HS-5 (cell line): ENCODE data around the gene PORCN.
A peak's percentile ranks its signal among the peaks of the same experiment; 100 is the strongest.
"Not testable (repeated sequence)": the region's sequence is repeated elsewhere in the genome, so short reads cannot be mapped to it uniquely, and the experiment has no call there.

Experiments
- DNase-seq: peaks from one replicate; pipeline ENCODE4 v3.0.0-alpha.2; 2012; ENCODE audit warnings: low read depth

Gene PORCN

GRCh38 chrX:48512371-48512935, 3.7 kb downstream of the PORCN start:
- DNase-seq = no peak

- DNase-seq = no peak
Measured at GRCh38 chrX:48513670-48514069, 4.9 kb downstream of the PORCN start.

- no peak for DNase-seq
Measured at GRCh38 chrX:48514126-48514806, 5.5 kb downstream of the PORCN start.

- DNase-seq = no peak
Measured at GRCh38 chrX:48514868-48515460, 6.2 kb downstream of the PORCN start.

- no peak for DNase-seq
Measured at GRCh38 chrX:48515842-48516241, 7.0 kb downstream of the PORCN start.

- no peak for DNase-seq
Measured at GRCh38 chrX:48516285-48516684, 7.5 kb downstream of the PORCN start.

- no peak for DNase-seq
Measured at GRCh38 chrX:48516987-48517386, 8.2 kb downstream of the PORCN start.

GRCh38 chrX:48519481-48519880, 10.7 kb downstream of the PORCN start:
- not testable (repeated sequence) for DNase-seq

- no peak for DNase-seq
Measured at GRCh38 chrX:48520455-48520854, 11.7 kb downstream of the PORCN start.

- no peak for DNase-seq
Measured at GRCh38 chrX:48520976-48521352, 12.2 kb downstream of the PORCN start.

- DNase-seq = peak; percentile 63
Measured at GRCh38 chrX:48521353-48522243, 12.8 kb downstream of the PORCN start, which contains the start of gene EBP. EBP (plus strand) TSS chrX:48521808; CDS start chrX:48523772, 1,964 bp downstream.

GRCh38 chrX:48522291-48522690, 13.5 kb downstream of the PORCN start:
- DNase-seq = no peak

- no peak for DNase-seq
Measured at GRCh38 chrX:48523682-48524081, 14.9 kb downstream of the PORCN start.

- not testable (repeated sequence) for DNase-seq
Measured at GRCh38 chrX:48525853-48526252, 17.1 kb downstream of the PORCN start.

GRCh38 chrX:48530736-48531135, 21.9 kb downstream of the PORCN start:
- DNase-seq = no peak

GRCh38 chrX:48531358-48531959, 22.7 kb downstream of the PORCN start:
- DNase-seq = peak; percentile 52

- DNase-seq = no peak
Measured at GRCh38 chrX:48532161-48532560, 23.4 kb downstream of the PORCN start.

GRCh38 chrX:48533165-48533564, 24.4 kb downstream of the PORCN start:
- DNase-seq = no peak

GRCh38 chrX:48538641-48539344, 30.0 kb downstream of the PORCN start:
- DNase-seq = no peak

- peak; percentile 87 for DNase-seq
Measured at GRCh38 chrX:48539345-48540027, 30.7 kb downstream of the PORCN start, which contains the start of gene TBC1D25. TBC1D25 (plus strand) TSS chrX:48539714; CDS start chrX:48539798, 84 bp downstream.

- DNase-seq = no peak
Measured at GRCh38 chrX:48540028-48540375, 31.2 kb downstream of the PORCN start.
